ENCODE data around the gene ZMYND15.

Gene ZMYND15

GRCh38 chr17:4715063-4715744, 24.4 kb upstream of the ZMYND15 start:
- DNase-seq (ENCODE audit: low read depth), result no peak

GRCh38 chr17:4716081-4716480, 23.6 kb upstream of the ZMYND15 start:
- DNase-seq (ENCODE audit: low read depth), result no peak

- no peak for DNase-seq (ENCODE audit: low read depth)
Measured at GRCh38 chr17:4717791-4718190, 21.8 kb upstream of the ZMYND15 start.

- DNase-seq (ENCODE audit: low read depth), result no peak
Measured at GRCh38 chr17:4718276-4718675, 21.4 kb upstream of the ZMYND15 start.

GRCh38 chr17:4719146-4719545, 20.5 kb upstream of the ZMYND15 start:
- no peak for DNase-seq (ENCODE audit: low read depth)

GRCh38 chr17:4719684-4720221, 19.9 kb upstream of the ZMYND15 start:
- DNase-seq (ENCODE audit: low read depth), result no peak

GRCh38 chr17:4720787-4721186, 18.8 kb upstream of the ZMYND15 start:
- DNase-seq (ENCODE audit: low read depth), result no peak

- no peak for DNase-seq (ENCODE audit: low read depth)
Measured at GRCh38 chr17:4721203-4722135, 18.2 kb upstream of the ZMYND15 start.

- no peak for DNase-seq (ENCODE audit: low read depth)
Measured at GRCh38 chr17:4722678-4723240, 16.9 kb upstream of the ZMYND15 start.

GRCh38 chr17:4724650-4725049, 15.0 kb upstream of the ZMYND15 start:
- no peak for DNase-seq (ENCODE audit: low read depth)

GRCh38 chr17:4725646-4726310, 13.9 kb upstream of the ZMYND15 start:
- DNase-seq (ENCODE audit: low read depth), result no peak

- no peak for DNase-seq (ENCODE audit: low read depth)
Measured at GRCh38 chr17:4728124-4728523, 11.5 kb upstream of the ZMYND15 start.

- no peak for DNase-seq (ENCODE audit: low read depth)
Measured at GRCh38 chr17:4733073-4733531, 6.5 kb upstream of the ZMYND15 start.

GRCh38 chr17:4734857-4735475, 4.7 kb upstream of the ZMYND15 start:
- DNase-seq (ENCODE audit: low read depth), result no peak

- no peak for DNase-seq (ENCODE audit: low read depth)
Measured at GRCh38 chr17:4735876-4736651, 3.6 kb upstream of the ZMYND15 start.

- no peak for DNase-seq (ENCODE audit: low read depth)
Measured at GRCh38 chr17:4738136-4739121, 1.2 kb upstream of the ZMYND15 start.

GRCh38 chr17:4740025-4740351, 355 bp downstream of the ZMYND15 start:
- no peak for DNase-seq (ENCODE audit: low read depth)

GRCh38 chr17:4740584-4740983, 951 bp downstream of the ZMYND15 start:
- DNase-seq (ENCODE audit: low read depth), result no peak

- no peak for DNase-seq (ENCODE audit: low read depth)
Measured at GRCh38 chr17:4741544-4741943, 1.9 kb downstream of the ZMYND15 start.

GRCh38 chr17:4742133-4742532, 2.5 kb downstream of the ZMYND15 start:
- DNase-seq (ENCODE audit: low read depth), result no peak

Measured in GM04504 (cell line).